Measurements from ENCODE around the gene CACNG6.
"Not testable (repeated sequence)": the region's sequence is repeated elsewhere in the genome, so short reads cannot be mapped to it uniquely, and the experiment has no call there.

Gene CACNG6, protein sequence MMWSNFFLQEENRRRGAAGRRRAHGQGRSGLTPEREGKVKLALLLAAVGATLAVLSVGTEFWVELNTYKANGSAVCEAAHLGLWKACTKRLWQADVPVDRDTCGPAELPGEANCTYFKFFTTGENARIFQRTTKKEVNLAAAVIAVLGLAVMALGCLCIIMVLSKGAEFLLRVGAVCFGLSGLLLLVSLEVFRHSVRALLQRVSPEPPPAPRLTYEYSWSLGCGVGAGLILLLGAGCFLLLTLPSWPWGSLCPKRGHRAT

DNA sequence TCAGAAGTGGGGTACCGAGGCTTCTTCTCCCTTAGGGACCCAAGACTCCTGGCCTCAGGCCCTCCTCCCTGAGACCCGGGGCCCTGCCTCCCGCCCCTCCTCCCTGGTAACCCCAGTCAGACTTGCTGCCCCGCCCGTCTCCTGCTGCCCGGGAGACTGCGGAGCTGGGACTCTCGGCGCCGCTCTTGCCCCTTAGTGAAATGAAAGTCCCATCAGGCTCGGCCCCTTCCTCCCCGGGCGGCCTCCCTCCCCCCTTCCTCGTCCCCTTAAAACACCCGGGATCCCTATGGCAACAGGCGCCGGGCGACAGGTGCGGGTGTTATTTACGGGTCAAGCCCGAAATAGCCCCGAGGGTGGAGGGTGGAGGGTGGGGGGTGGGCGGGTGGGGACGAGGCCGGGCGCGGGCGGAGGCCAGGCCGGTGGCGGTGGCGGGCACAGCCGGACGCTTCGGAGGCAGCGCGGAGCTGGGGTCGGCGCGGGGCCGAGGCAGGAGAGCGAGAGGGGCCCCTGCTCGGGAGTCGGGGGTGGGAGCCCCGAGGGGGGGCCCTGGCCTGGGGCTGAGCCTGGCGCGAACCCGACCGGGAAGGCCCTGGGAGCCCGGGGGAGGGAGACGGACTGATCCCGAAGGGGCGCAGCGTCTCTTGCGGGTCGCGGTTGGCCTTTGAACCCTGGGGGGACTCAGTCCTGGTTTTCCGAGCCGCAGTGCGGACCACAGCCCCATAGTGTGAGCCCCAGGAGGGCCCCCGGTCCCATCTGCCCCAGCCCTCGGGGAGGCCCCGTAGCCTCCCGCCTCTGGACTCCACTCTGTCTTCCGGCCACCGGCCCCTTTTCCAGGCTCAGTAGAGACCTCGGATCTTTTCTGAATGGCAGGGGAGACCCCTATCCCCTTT is at the start of gene CACNG6:
Gene CACNG6, plus strand, starts transcription at position 414 of the 890 bp plus-strand sequence. CDS start 1,241 bp downstream, outside the sequence.
- no peak for DNase-seq (ENCODE audit: low read depth)

DNA sequence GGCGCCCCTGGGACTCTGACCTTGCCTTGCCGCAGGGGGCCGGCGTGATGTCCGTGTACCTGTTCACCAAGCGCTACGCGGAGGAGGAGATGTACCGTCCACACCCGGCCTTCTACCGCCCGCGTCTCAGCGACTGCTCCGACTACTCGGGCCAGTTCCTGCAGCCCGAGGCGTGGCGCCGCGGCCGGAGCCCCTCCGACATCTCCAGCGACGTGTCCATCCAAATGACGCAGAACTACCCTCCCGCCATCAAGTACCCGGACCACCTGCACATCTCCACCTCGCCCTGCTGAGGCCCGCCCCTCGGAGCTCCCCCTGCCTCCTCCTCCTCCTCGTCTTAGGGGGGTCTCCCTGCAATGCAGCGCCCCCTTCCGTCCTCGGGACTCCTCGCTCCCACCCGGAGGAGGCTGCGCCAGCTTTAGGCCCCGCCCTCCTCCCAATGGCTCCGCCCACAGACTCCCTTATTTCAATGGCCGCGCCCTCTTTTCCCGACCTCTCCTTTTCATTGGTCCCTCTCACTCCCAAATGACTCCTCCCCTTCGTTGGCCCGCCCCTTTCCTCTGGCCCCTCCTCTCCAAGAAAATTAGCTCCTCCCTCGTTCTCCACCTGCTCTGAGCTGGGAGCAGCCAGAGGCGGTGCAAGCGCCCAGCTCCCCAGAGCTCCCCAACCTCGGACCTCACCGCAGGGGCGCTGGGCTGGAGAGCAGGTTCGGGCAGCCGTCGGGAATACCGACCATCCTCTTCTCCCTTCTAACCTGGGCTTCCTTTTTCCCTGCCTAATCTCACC is 49.2 kb upstream of the CACNG6 start:
- DNase-seq (ENCODE audit: low read depth): no peak

DNA sequence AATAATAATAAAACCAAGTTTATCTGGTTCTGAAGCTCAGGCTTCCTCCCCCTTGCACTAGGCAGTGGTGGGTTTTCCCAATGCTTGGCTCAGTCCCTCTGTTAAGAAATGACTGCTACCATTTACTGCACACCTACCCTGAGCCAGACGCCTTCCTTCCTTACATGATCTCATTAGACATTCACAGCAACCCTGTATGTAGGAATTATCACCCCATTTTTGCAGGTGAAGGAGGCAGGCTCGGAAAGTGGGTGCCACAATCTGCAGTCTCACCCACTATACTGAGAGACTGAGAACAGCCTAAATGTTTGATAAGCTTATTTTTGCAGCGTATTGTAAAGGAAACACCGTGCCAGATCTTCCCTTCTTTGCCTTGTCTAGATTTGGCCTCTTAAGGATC is 47.0 kb upstream of the CACNG6 start:
- no peak for DNase-seq (ENCODE audit: low read depth)

DNA sequence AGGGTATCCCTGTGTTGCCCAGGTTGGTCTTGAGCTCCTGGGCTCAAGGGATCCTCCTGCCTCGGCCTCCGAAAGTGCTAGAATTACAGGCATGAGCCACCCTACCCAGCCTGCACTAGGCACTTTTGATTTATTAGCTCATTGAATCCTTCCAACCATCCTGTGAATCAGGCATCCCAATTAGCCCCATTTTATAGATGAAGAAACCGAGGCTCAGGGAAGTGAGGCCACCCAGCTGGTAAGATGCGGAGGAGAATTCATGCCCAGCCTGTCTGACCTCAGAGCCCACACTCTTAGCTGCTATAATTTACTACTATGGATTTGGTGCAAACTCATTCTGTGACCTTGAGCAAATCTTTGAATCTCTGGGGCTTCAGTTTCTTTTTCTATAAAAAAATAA is 46.5 kb upstream of the CACNG6 start:
- DNase-seq (ENCODE audit: low read depth): no peak

DNA sequence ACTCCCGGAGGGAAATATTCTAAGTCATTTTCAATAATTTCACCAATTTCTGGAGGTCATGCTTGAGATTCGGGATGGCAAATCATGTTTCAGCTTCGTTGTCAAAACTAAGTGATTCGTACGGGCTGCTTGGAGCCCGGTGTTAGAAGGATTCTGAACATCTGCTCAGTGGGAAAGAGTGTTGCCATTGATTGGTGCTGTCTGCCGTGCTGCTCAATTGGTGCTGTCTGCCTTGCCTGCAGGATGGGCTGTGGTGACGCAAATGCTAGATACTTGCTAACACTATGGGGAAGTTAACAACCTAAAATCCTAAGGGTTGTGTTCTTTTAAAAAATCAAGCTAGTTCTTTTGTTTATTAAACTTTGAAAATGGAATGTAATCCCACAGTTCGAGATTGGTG is 46.0 kb upstream of the CACNG6 start:
- DNase-seq (ENCODE audit: low read depth): peak; percentile 29

DNA sequence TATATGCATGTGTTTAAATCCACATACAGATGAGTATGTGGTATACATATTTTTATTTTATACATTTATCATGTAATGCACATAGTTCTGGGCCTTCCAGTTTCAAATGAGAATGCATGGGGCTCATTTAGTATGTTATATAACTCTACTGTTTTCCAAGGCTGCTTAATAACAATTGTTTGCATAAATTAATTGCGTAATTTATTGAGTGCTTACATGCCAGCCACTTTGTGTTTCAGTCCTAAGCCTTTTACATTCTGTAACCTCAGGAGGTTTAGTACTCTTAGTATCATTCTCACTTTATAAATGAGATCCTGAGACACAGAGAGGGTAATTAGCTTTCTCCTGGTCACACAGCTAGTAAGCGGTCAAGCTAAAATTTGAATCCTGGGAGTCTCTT is 45.4 kb upstream of the CACNG6 start:
- no peak for DNase-seq (ENCODE audit: low read depth)

DNA sequence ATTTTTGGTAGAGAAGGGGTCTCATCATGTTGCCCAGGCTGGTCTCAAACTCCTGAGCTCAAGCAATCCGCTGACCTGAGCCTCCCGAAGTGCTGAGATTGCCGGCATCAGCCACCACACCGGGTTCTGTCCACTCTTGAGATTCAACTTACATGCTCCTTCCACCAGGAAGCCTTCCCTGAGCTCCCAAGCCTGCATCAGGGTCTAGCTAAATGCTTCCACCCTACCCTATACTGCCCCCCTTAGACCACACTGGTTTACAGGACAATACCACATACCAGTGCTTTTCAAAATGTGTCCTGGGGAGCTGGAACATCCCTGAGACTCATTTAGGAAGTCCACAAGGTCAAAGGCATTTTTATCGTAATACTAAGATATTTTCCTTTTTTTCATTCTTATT is 43.8 kb upstream of the CACNG6 start:
- no peak for DNase-seq (ENCODE audit: low read depth)

DNA sequence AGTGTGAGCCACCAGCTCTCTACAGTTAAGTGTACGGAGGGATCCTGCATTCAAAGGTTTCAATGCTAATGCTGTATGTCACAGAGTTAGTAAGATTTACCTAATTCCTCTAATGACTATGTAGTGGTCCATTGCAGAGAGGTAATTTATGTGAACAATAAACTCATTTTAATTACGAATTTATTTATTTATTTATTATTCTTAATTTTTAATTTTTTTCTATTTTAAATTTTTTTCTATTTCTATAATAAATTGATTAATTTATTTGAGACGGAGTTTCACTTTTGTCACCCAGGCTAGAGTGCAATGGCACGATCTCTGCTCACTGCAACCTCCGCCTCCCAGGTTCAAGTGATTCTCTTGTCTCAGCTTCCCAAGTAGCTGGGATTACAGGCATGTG is 42.8 kb upstream of the CACNG6 start:
- not testable (repeated sequence) for DNase-seq (ENCODE audit: low read depth)

DNA sequence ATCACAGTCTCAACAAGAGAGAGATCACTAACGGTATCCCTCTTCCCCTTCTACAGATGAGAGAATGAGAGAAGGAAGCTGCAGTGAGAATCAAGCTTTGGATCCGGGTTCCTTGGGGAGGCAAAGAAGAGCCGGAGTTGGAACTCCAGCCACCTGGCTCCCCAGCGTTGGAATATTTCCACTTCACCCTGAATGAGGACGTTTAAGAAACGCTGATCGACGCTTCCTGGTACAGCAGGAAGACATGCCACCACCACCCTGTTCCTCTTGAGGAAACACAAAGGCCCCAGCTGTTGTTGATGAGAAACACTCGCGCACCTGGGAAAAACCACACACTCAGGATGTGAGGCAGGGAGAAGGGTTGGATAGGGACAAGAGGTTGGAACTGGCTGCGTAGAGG is 40.0 kb upstream of the CACNG6 start:
- DNase-seq (ENCODE audit: low read depth): no peak

DNA sequence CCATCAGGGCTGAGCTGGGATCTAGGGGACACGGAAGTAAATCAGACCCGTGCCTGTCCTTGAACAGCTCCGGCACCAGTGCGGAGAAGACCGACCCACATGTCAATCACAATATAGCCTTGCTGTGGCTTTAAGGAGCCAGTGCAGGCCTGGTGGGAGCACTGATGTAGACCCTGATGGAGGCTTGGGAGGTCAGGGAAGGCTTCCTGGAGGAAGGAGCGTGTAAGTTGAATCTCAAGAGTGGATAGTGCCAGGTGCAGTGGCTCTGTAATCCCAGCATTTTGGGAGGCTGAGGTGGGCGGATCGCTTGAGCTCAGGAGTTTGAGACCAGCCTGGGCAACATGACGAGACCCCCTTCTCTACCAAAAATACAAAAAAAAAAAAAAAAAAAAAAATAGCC is 39.5 kb upstream of the CACNG6 start:
- no peak for DNase-seq (ENCODE audit: low read depth)

DNA sequence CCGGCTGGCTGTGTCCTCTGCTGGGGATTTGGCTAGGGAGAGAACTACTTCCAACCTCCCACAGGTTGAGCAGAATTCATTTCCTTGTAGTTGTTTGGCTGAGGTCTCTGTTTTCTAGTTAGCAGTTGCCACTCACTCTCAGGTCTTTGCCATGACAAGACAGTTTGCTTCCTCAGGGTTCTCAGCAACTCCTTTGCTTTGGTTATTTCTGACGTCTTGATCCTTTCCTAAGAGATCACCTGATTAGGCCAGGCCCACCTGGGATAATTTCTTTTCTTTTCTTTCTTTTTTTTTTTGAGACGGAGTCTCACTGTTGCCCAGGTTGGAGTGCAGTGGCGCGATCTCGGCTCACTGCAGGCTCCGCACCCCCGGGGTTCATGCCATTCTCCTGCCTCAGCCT is 38.1 kb upstream of the CACNG6 start:
- DNase-seq (ENCODE audit: low read depth): no peak

DNA sequence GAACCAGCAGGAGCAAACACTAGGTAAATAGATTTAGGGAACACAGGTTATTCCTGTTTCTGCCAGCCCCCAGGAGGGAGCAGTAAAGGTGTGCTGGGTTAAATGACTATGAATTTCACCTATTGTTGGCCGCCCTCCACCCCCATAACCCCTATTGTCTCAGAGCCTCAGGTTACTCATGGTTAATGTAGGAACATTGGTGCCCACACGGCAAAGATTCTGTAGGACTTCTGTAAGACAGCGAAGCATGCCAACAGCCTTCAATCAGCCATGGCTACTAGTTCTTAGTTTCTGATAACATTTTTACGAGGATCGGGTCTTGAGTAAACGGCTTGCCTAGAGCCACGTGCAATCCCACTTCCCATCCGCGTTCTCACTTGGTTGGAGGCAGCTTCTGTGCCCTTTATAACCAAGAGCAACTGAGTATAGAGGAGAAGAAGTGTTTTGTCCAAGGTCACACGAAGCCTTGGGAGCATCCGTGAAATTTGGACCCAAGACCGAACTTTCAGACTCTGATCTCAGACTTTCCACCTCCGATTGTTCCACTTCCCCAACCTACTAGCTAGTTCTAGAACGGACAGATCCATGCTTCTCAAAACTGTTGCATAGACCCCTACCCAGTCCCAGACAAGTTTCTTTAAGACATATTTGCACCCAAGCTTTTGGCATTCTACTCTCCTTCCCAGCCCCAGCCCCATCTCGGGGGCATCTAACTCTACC is 33.8 kb upstream of the CACNG6 start:
- no peak for DNase-seq (ENCODE audit: low read depth)

DNA sequence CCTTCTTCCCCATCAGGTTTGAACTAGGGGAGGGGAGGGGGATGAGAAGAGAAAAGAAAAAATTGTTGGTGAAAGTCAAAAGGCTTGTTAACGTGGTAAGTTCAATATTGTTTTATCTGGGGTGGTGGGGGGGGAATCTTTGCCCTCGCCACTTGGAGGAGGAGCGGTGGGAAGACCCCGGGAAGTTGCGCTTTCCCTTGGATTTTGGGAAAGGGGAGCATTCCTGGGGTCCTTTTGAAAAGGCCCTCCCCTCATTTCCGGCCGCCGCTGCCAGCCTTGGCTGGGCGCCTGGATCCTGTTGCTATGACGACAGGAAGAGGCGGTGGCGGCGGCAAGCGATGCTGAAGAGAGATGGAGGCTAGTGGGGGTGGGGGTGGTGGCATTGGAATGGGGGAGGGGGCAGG is 33.3 kb upstream of the CACNG6 start:
- no peak for DNase-seq (ENCODE audit: low read depth)

DNA sequence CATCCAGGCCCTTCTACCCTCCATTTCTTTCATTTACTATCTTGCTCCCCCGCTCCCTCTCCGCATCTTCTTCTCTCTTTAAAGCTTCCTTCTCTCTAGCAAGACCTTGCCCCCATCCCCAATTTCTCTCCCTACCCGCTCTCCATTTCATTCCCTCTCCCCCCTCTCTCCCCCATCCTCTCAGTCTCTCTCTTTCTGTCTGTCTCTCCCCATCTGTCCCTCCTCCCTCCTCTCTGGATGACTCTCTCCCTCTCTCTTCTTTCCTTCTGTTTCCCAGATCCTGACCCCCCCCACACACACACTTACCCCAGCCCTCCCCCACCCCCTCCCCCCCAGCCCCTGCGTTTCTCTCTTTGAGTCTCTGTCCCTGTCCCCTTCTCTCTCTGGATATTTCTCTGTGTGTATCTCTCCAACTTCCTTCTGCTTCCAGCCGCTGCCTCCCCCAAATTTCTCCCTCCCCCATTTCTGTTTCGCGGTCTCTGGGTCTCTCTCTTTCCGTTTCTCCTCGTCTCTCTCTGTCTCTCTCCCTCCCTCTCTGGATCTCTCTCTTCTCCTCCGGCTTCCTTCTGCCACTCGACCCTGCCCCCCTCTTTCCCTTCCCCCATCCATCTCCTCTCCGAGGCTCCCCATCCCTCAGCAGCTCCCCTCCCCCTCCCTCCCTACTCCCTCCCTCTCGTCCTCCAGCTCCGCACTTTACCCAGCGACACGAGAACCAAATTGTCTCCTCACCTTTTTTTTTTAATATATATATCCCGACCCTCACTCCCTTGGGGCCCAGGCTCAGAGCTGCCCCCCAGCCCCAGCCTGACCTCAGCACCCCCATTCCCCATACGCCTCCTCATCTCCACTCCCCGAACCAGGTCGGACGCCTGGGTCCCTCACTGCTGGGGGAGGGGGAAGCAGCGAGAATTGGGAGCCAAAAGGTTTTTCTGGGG is 32.3 kb upstream of the CACNG6 start:
- no peak for DNase-seq (ENCODE audit: low read depth)

DNA sequence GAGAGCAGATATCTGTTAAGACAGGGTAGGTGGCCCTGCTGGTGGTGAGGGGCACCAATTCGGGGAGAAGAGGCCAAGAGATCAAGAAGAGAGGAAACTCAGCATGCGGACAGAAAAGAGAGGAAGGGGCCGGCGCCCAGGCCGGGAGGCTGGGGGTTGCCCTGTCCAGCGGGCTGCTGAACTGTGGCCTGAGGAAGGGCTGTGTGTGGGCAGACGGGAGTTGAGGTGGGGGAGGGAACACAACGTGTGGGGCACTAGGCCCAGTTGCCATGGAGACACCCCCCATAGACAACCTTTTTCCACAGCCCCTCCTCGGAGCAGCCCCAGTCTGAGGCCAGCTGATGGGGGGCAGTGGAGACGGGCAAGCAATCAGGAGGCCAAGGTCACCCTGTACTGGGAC is 31.2 kb upstream of the CACNG6 start:
- DNase-seq (ENCODE audit: low read depth): no peak

DNA sequence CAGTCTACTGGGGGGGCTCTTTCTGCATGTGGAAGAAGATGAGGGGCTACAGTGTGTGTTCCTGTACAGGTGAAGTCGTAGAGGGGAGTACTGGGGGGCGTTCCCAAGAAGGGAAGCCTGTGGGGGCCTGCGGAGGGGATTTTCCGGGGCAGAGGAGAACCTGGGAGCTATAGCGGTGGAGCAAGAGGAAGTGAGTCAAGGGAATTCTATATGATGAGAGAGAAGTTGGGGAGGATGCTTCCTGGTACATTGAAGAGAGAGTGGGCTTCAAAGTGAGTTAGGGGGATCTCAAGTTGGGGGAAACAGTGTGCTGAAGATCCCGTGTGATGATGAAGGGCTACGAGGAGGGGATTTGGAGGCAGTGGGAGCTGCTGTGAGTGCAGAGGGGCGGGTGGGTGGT is 30.6 kb upstream of the CACNG6 start:
- no peak for DNase-seq (ENCODE audit: low read depth)

DNA sequence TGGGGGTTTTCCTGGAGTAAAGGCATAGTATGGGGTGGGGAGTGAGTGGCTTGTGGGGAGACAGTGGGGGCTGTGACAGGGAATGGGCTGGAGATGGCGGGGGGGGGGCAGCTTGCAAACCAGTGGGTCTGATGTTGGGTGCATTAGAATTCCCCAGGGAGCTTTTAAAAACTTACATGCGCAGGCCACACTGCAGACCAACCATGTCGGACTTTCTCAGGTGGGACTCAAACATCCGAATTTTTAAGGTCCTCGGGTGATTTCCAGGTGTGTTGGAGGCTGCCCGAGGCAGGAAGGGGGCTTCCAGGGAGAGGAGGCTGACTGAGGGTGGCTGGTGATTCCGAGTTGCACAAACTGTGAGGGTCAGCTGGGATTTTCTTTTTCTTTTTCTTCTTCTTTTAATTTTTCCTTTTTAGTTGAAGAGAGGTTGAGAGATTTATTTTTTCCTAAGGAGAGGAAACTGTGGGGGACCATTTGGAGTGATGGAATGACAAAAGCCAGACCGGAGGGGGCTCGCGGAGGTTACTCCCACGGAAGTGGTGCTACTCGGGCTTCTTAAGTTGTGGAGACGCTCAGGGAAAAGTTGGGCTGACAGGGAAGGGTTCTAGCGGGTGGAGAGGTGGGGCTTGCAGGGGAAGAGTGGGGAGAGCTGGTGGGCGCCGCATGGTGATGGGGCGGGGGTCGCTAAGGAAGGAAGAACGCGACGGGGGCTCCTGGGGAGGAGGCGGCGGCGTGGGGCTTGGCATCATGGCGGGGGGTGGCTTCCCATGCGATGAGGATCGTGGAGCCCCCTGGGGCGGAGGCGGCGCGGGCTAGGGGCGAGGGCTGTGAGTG is 29.7 kb upstream of the CACNG6 start:
- peak; percentile 50 for DNase-seq (ENCODE audit: low read depth)

DNA sequence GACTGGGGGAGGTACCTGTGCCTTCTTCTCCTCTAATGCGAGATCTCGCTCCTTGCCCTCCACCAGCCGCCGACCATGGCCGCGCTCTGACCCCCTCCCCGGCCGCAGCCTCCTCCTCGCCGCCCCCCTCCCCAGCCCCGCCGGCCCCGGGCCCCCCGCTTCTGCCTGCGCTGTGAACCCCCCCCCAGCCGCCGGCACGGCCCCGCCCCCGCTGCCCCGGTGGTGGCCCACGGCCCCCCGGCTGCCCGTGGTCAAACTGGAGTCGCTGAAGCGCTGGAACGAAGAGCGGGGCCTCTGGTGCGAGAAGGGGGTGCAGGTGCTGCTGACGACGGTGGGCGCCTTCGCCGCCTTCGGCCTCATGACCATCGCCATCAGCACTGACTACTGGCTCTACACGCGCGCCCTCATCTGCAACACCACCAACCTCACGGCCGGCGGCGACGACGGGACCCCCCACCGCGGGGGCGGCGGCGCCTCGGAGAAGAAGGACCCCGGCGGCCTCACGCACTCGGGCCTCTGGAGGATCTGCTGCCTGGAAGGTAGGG is 28.5 kb upstream of the CACNG6 start, which contains the start of gene CACNG8:
Gene CACNG8, plus strand, starts transcription at position 51 of the 545 bp plus-strand sequence.
- DNase-seq (ENCODE audit: low read depth): no peak

DNA sequence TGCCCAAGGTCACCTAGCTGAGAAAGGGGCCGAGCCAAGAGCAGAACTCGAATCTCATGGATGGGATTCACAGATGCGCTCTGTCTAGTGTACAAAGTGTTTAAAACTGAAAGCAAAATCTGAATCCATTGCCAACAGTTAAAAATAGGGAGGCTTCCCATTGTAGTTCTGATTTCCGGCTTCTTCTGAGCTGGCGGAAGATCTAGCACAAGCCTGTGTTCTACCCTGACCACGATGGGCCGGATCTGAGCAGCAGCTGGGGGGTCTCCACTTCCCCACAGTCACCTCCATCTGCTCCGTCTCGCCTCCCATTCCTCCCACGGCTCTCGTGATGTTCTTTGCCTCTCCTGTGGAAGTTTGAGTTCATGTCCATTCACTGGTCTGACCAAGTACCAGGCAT is 26.3 kb upstream of the CACNG6 start:
- no peak for DNase-seq (ENCODE audit: low read depth)

DNA sequence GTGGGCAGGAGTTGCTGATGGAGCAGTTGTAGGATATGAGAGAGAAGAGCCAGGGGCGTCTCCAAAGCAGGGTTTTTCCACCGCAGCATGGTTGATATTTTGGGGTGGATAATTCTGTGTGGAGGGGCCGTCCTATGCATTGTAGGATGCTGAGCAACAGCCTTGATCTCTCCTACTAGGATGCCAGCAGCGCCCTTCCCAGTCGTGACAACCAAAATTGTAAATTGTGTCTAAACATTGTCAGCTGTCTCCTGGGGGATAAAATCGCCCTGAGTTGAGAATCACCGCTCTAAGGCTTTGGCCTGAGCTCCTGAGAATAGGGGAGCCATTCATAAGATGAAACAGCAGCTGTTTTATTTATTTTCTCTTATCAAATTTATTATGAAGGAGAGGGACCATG is 24.5 kb upstream of the CACNG6 start:
- no peak for DNase-seq (ENCODE audit: low read depth)

Data from amniotic epithelial cell (primary cell).